ENCODE data around the gene IL18R1. TPM values are rescaled to one million over a fixed set of nuclear protein-coding genes. Genes with fewer than 3 reads are reported as not detected.

The IL18R1 gene
- total and polyA plus RNA-seq, 7 experiments from 2014 or later = 0.77 to 52.8 (median 2.5) TPM

- H3K4me1 ChIP-seq (ENCODE audit: control insufficient read depth in 2 of 2, insufficient read depth in 2 of 2, low read length in 2 of 2) = no peaks in the 10 kb centered on the region
- H3K27me3 ChIP-seq (ENCODE audit: control insufficient read depth in 2 of 2, insufficient read depth in 2 of 2, low read length in 2 of 2) = no peaks in the 10 kb centered on the region
- no peak overlapping the region for H3K27ac ChIP-seq (ENCODE audit: low read depth, low read length)
- Mint-ChIP-seq H3K36me3 (no peaks in the 10 kb centered on the region), H3K4me1 (peaks cover 0 to 4% (median 0%) of the 10 kb centered on the region in 7 donors), H3K27ac (peak overlapping the region in 1 of 9 donors; percentile 6), H3K4me3 (no peak overlapping the region), H3K9me3 (no peaks in the 10 kb centered on the region), H3K27me3 (no peaks in the 10 kb centered on the region)
- no peaks in the 10 kb centered on the region for H3K36me3 ChIP-seq (ENCODE audit: control insufficient read depth in 2 of 3, insufficient read depth in 3 of 3, low read length in 3 of 3)
- intact Hi-C loops (cut with micrococcal nuclease) = no loop called here
- no peak overlapping the region for H3K4me3 ChIP-seq (ENCODE audit: low read length)
- ChIA-PET POLR2A (no interaction called here), CTCF (no interaction called here)
- no peaks in the 10 kb centered on the region for H3K9me3 ChIP-seq (ENCODE audit: control insufficient read depth in 2 of 3, low read length in 3 of 3)
- no peak for DNase-seq
- peak; percentile 62 for ATAC-seq
These were observed 14.8 kb upstream of the IL18R1 start for GRCh38 chr2:102340778-102341177.

DNA sequence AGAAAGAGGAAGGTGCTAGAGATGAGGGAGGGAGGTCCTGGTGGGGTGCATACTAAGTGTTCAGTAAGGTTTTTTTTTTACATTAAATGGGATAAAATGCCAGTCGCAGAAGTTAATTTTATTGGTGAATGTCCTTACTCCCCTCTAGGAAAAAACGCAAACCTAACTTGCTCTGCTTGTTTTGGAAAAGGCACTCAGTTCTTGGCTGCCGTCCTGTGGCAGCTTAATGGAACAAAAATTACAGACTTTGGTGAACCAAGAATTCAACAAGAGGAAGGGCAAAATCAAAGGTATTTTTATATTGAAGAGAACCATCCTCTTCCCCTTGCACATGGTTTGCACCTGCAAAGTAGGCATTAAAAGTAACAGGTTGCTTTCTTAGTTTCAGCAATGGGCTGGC is 12.7 kb upstream of the IL18R1 start:
- Histone ChIP-seq H3K27me3 (ENCODE audit: control insufficient read depth in 2 of 2, insufficient read depth in 2 of 2, low read length in 2 of 2) (no peaks in the 10 kb centered on the region), H3K4me3 (ENCODE audit: low read length) (no peak overlapping the region), H3K27ac (ENCODE audit: low read depth, low read length) (no peak overlapping the region), H3K4me1 (ENCODE audit: control insufficient read depth in 2 of 2, insufficient read depth in 2 of 2, low read length in 2 of 2) (no peaks in the 10 kb centered on the region), H3K36me3 (ENCODE audit: control insufficient read depth in 2 of 3, insufficient read depth in 3 of 3, low read length in 3 of 3) (no peaks in the 10 kb centered on the region), H3K9me3 (ENCODE audit: control insufficient read depth in 2 of 3, low read length in 3 of 3) (no peaks in the 10 kb centered on the region)
- peaks cover 0 to 3% (median 0%) of the 10 kb centered on the region in 11 donors for H3K9me3 Mint-ChIP-seq
- ChIA-PET POLR2A (no interaction called here), CTCF (no interaction called here)
- no peak overlapping the region for H3K27ac Mint-ChIP-seq
- peaks cover 0 to 4% (median 0%) of the 10 kb centered on the region in 5 donors for H3K27me3 Mint-ChIP-seq
- DNase-seq = no peak
- no peak overlapping the region for H3K4me3 Mint-ChIP-seq
- H3K4me1 Mint-ChIP-seq = peaks cover 0 to 5% (median 0%) of the 10 kb centered on the region in 7 donors
- peaks cover 0 to 2% (median 0%) of the 10 kb centered on the region in 5 donors for H3K36me3 Mint-ChIP-seq
- intact Hi-C loops (cut with micrococcal nuclease) = no loop called here
- no peak for ATAC-seq

DNA sequence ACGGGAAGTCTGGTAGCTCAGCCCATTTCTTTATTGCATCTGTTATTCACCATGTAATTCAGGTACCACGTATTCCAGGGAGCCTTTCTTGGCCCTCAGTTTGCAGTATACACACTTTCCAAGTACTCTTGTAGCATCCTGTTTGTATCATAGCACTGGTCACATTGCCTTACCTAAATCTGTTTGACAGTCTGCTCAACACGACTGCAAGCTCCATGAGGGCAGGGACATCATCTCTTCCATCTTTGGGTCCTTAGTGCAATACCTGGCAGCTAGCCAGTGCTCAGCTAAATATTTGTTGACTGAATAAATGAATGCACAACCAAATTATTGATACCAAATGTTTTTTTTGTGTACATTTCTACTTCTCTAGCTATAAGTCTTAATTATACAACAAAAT is 11.2 kb upstream of the IL18R1 start:
- Histone ChIP-seq H3K4me1 (ENCODE audit: control insufficient read depth in 2 of 2, insufficient read depth in 2 of 2, low read length in 2 of 2) (no peaks in the 10 kb centered on the region), H3K27ac (ENCODE audit: low read depth, low read length) (no peak overlapping the region), H3K9me3 (ENCODE audit: control insufficient read depth in 2 of 3, low read length in 3 of 3) (no peaks in the 10 kb centered on the region), H3K36me3 (ENCODE audit: control insufficient read depth in 2 of 3, insufficient read depth in 3 of 3, low read length in 3 of 3) (no peaks in the 10 kb centered on the region), H3K4me3 (ENCODE audit: low read length) (no peak overlapping the region), H3K27me3 (ENCODE audit: control insufficient read depth in 2 of 2, insufficient read depth in 2 of 2, low read length in 2 of 2) (no peaks in the 10 kb centered on the region)
- POLR2A ChIA-PET = no interaction called here
- Mint-ChIP-seq H3K27me3 (peaks cover 0 to 4% (median 0%) of the 10 kb centered on the region in 5 donors), H3K27ac (no peak overlapping the region), H3K9me3 (peaks cover 0 to 3% (median 0%) of the 10 kb centered on the region in 11 donors), H3K4me3 (no peak overlapping the region), H3K4me1 (peaks cover 0 to 2% (median 0%) of the 10 kb centered on the region in 7 donors), H3K36me3 (peaks cover 0 to 2% (median 0%) of the 10 kb centered on the region in 5 donors)
- intact Hi-C loops (cut with micrococcal nuclease) = no loop called here
- DNase-seq = no peak
- CTCF ChIA-PET = no interaction called here
- ATAC-seq = no peak

DNA sequence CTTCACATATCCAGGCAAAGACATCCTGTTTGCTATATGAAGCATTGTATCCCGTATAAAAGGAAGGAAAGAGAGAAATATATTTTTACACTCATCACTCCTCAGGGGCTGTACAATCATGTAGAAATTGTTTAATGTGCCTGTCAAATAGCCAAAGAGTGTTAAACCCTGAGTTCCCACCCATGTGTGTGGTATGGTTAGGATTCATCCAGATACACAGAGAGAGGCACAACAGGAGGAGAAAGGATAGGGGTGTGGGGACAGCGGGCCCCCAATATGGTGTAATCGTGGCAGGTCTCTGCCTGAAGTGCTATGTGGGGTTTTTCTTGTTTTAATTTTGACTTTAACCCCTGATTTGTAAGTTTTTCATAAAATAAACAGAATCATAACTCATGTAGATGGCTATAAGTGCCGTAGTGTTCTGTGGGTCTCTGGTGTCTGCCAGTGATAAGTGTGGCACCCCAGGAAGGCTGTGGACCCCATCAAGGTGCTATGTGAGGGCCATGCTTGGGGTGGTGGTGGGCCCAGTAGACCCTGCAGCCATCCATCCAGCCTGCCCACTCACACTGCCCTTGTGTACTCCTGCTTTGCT is 10.2 kb upstream of the IL18R1 start:
- POLR2A ChIA-PET = no interaction called here
- intact Hi-C loops (cut with micrococcal nuclease) = no loop called here
- H3K9me3 Mint-ChIP-seq = peaks cover 0 to 3% (median 0%) of the 10 kb centered on the region in 11 donors

GRCh38 chr2:102346381-102347130 is 9.0 kb upstream of the IL18R1 start:
- ChIA-PET POLR2A (no interaction called here), CTCF (no interaction called here)
- peaks cover 0 to 4% (median 0%) of the 10 kb centered on the region in 5 donors for H3K27me3 Mint-ChIP-seq
- no peak for DNase-seq
- Histone ChIP-seq H3K36me3 (ENCODE audit: control insufficient read depth in 2 of 3, insufficient read depth in 3 of 3, low read length in 3 of 3) (no peaks in the 10 kb centered on the region), H3K4me3 (ENCODE audit: low read length) (no peak overlapping the region), H3K27ac (ENCODE audit: low read depth, low read length) (no peak overlapping the region), H3K9me3 (ENCODE audit: control insufficient read depth in 2 of 3, low read length in 3 of 3) (no peaks in the 10 kb centered on the region), H3K4me1 (ENCODE audit: control insufficient read depth in 2 of 2, insufficient read depth in 2 of 2, low read length in 2 of 2) (no peaks in the 10 kb centered on the region), H3K27me3 (ENCODE audit: control insufficient read depth in 2 of 2, insufficient read depth in 2 of 2, low read length in 2 of 2) (no peaks in the 10 kb centered on the region)
- no peak overlapping the region for H3K27ac Mint-ChIP-seq
- intact Hi-C loops (cut with micrococcal nuclease) = no loop called here
- no peak overlapping the region for H3K4me3 Mint-ChIP-seq
- ATAC-seq = no peak
- H3K9me3 Mint-ChIP-seq = peaks cover 0 to 3% (median 0%) of the 10 kb centered on the region in 11 donors
- H3K36me3 Mint-ChIP-seq = peaks cover 0 to 2% (median 0%) of the 10 kb centered on the region in 5 donors
- H3K4me1 Mint-ChIP-seq = peaks cover 0 to 7% (median 0%) of the 10 kb centered on the region in 7 donors

More for the DNA sequence above, 10.2 kb upstream of the IL18R1 start:
- no peak for DNase-seq
- Histone ChIP-seq H3K9me3 (ENCODE audit: control insufficient read depth in 2 of 3, low read length in 3 of 3) (no peaks in the 10 kb centered on the region), H3K4me3 (ENCODE audit: low read length) (no peak overlapping the region), H3K27ac (ENCODE audit: low read depth, low read length) (no peak overlapping the region), H3K36me3 (ENCODE audit: control insufficient read depth in 2 of 3, insufficient read depth in 3 of 3, low read length in 3 of 3) (no peaks in the 10 kb centered on the region), H3K4me1 (ENCODE audit: control insufficient read depth in 2 of 2, insufficient read depth in 2 of 2, low read length in 2 of 2) (no peaks in the 10 kb centered on the region), H3K27me3 (ENCODE audit: control insufficient read depth in 2 of 2, insufficient read depth in 2 of 2, low read length in 2 of 2) (no peaks in the 10 kb centered on the region)
- Mint-ChIP-seq H3K4me3 (no peak overlapping the region), H3K27ac (no peak overlapping the region), H3K27me3 (peaks cover 0 to 4% (median 0%) of the 10 kb centered on the region in 5 donors), H3K36me3 (peaks cover 0 to 2% (median 0%) of the 10 kb centered on the region in 5 donors), H3K4me1 (peaks cover 0 to 7% (median 0%) of the 10 kb centered on the region in 7 donors)
- CTCF ChIA-PET = no interaction called here
- ATAC-seq = no peak

DNA sequence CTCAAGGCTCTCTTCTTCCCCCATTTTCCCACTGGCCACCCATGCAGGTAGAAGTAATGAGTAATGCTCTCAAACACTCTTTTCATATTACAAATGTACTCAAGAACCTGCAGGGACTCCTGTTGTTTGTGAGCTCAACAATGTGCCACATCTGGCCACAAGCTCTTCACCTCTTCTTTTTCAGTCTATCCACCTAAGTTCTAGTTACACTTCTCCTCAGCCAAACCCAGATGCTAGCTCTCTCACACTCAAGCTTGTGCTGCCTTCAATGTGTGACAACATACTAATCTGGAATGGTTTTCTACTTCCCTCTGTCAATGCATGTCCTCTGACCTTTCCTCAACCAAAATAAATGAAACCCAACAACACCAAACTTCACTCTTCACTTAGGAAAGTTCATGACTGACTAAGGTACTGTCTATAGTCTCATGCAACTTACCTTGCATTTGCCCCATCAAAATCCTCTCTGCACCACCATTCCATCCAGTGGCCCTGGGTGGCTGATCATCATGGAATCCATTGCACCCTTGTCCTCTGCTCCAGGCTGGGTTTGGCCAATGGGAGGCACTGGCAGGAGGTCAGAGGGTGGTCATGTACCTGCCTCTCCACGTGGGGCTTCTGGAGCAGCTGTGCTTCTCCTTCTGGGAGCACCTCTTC is 5.3 kb upstream of the IL18R1 start:
- Histone ChIP-seq H3K4me3 (ENCODE audit: low read length) (no peak overlapping the region), H3K36me3 (ENCODE audit: control insufficient read depth in 2 of 3, insufficient read depth in 3 of 3, low read length in 3 of 3) (no peaks in the 10 kb centered on the region), H3K27ac (ENCODE audit: low read depth, low read length) (no peak overlapping the region), H3K9me3 (ENCODE audit: control insufficient read depth in 2 of 3, low read length in 3 of 3) (no peaks in the 10 kb centered on the region), H3K27me3 (ENCODE audit: control insufficient read depth in 2 of 2, insufficient read depth in 2 of 2, low read length in 2 of 2) (no peaks in the 10 kb centered on the region), H3K4me1 (ENCODE audit: control insufficient read depth in 2 of 2, insufficient read depth in 2 of 2, low read length in 2 of 2) (no peaks in the 10 kb centered on the region)
- peaks cover 0 to 2% (median 0%) of the 10 kb centered on the region in 5 donors for H3K36me3 Mint-ChIP-seq
- ChIA-PET CTCF (no interaction called here), POLR2A (no interaction called here)
- H3K9me3 Mint-ChIP-seq = peaks cover 0 to 3% (median 0%) of the 10 kb centered on the region in 11 donors
- H3K27me3 Mint-ChIP-seq = peaks cover 0 to 4% (median 0%) of the 10 kb centered on the region in 5 donors
- no peak for DNase-seq
- H3K27ac Mint-ChIP-seq = peak overlapping the region in 1 of 9 donors; percentile 3
- ATAC-seq = no peak
- H3K4me1 Mint-ChIP-seq = peaks cover 0 to 7% (median 4%) of the 10 kb centered on the region in 7 donors
- H3K4me3 Mint-ChIP-seq = no peak overlapping the region
- intact Hi-C loops (cut with micrococcal nuclease) = loop anchor here (2.0 to 10.0 kb wide), 5 partner anchors 17 to 1035 kb away; no protein-coding TSS in a partner anchor
